Measurements from ENCODE around the gene HES4. TPM values are rescaled to one million over a fixed set of nuclear protein-coding genes. Genes with fewer than 3 reads are reported as not detected.

Gene HES4
- polyA plus RNA-seq, 1 of the 3 experiments (the other 2 are of a cell fraction), result 4.7 TPM

DNA sequence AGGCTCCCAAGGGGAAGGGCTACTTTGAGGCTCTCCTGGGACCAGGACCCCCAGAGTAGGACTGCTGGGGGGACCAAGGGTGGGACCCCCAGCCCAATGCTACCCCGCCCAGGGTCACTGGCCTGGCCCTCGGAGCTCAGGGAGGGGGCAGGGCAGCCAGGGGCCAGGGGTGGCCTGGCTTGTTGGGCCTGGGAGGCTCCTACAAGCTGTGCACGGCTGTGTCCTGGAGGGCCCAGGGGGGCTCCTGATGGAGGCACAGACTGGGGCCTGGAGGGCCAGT, 2.2 kb downstream of the HES4 start:
- no CpG with 5 or more reads among the region's 3 CpGs for WGBS (ENCODE audit: low lambda C conversion rate)
- H3K4me1 ChIP-seq (ENCODE audit: control insufficient read depth in 1 of 2, insufficient read depth in 2 of 2, low read depth in 1 of 2, low read length in 1 of 2), result peaks cover 0 to 11% of the 10 kb centered on the region in 2 experiments; a peak in 1 of 4 replicates
- H3K9me2 ChIP-seq, result no peaks in the 10 kb centered on the region
- H3F3A ChIP-seq (replicated peaks; ENCODE audit: insufficient read depth), result no peaks in the 10 kb centered on the region
- no peak overlapping the region for H3K27ac ChIP-seq (ENCODE audit: low read depth in 2 of 2, low read length in 1 of 2)
- H3K36me3 ChIP-seq (replicated peaks in 1 of 2; ENCODE audit: control insufficient read depth in 1 of 2, insufficient read depth in 2 of 2, low read length in 1 of 2), result no peaks in the 10 kb centered on the region
- TF ChIP-seq NFIC (IDR thresholded peaks at IDR 0.05; ENCODE audit: borderline replicate concordance) (no peak), FOXM1 (IDR thresholded peaks at IDR 0.05; ENCODE audit: low read depth) (no peak), POLR2AphosphoS5 (IDR thresholded peaks at IDR 0.05; ENCODE audit: low read depth, low read length) (no peak), EZH2phosphoT487 (IDR thresholded peaks at IDR 0.05; ENCODE audit: borderline replicate concordance, low read depth) (no peak)
- TF ChIP-seq, protein P1, sequence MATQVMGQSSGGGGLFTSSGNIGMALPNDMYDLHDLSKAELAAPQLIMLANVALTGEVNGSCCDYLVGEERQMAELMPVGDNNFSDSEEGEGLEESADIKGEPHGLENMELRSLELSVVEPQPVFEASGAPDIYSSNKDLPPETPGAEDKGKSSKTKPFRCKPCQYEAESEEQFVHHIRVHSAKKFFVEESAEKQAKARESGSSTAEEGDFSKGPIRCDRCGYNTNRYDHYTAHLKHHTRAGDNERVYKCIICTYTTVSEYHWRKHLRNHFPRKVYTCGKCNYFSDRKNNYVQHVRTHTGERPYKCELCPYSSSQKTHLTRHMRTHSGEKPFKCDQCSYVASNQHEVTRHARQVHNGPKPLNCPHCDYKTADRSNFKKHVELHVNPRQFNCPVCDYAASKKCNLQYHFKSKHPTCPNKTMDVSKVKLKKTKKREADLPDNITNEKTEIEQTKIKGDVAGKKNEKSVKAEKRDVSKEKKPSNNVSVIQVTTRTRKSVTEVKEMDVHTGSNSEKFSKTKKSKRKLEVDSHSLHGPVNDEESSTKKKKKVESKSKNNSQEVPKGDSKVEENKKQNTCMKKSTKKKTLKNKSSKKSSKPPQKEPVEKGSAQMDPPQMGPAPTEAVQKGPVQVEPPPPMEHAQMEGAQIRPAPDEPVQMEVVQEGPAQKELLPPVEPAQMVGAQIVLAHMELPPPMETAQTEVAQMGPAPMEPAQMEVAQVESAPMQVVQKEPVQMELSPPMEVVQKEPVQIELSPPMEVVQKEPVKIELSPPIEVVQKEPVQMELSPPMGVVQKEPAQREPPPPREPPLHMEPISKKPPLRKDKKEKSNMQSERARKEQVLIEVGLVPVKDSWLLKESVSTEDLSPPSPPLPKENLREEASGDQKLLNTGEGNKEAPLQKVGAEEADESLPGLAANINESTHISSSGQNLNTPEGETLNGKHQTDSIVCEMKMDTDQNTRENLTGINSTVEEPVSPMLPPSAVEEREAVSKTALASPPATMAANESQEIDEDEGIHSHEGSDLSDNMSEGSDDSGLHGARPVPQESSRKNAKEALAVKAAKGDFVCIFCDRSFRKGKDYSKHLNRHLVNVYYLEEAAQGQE (IDR thresholded peaks at IDR 0.05; ENCODE audit: low read depth, low read length), result no peak
- no peaks in the 10 kb centered on the region for H3K9me3 ChIP-seq
- no peak overlapping the region for H3K4me3 ChIP-seq (ENCODE audit: low read depth in 2 of 2, low read length in 1 of 2)
- H3K79me2 ChIP-seq (ENCODE audit: insufficient read depth), result no peaks in the 10 kb centered on the region
- CTCF ChIA-PET, result interaction anchor here (0.6 to 13.2 kb wide), 7 partner anchors 8 to 92 kb away, joined by 3 to 246 read pairs (median 4); partner anchors contain the start of gene PERM1
- H3K9ac ChIP-seq, result no peak overlapping the region
- peaks cover 12% of the 10 kb centered on the region; the same call in 1 of the 2 replicates for H3K27me3 ChIP-seq (ENCODE audit: insufficient read depth)
- POLR2A ChIA-PET, result no interaction called here
- H2AFZ ChIP-seq (ENCODE audit: low read depth), result no peak overlapping the region
- no peak overlapping the region for H3K4me2 ChIP-seq
- DNase-seq, result no peak
- H4K20me1 ChIP-seq (ENCODE audit: insufficient read depth), result no peaks in the 10 kb centered on the region

DNA sequence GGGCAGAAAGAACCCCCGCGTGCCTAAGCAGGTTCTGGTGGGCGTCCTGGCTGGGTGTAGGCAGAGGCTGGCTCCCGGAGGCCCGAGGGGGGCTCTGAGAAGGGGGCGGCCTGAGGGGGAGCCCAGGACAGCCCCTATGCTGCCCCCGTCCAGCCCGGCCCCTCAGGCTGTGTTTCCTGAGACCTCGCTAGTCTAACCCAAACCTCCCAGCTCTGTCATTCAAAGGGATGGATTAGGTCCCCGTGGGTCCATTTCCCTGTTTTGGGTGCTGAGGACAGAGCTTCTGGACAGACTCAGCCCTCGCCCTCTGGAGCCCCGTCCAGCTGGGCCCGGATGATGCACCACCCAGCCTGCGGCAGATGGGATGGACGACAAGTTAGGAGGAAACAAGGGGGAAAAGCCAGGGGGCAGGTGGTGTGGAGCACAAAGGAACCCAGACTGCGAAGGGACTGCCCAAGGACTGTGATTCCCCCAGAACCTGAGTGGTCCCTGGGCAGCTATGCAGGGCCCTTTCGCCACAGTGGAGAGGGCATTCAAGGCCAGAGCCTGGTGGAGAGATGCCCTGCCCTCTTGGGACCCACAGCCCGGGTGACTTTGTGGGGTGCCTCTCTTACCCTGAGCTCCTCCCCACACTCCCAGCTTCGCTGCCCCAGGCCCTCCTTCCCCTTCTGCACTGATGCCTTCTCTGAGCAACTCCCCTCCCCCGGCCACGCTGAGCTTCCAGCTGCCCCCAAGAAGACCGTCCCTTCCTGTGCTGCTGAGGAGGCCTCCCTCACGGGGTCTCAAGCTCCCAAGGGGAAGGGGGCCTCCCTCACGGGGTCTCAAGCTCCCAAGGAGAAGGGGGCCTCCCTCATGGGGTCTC, 2.8 kb downstream of the HES4 start:
- no peak overlapping the region for H2AFZ ChIP-seq (ENCODE audit: low read depth)
- TF ChIP-seq, protein P1 (IDR thresholded peaks at IDR 0.05; ENCODE audit: low read depth, low read length), result no peak
- no peak for TF ChIP-seq FOXM1 (IDR thresholded peaks at IDR 0.05; ENCODE audit: low read depth)
- TF ChIP-seq FOSL2 (IDR thresholded peaks at IDR 0.05; ENCODE audit: borderline replicate concordance, low read depth), result no peak
- no peak for TF ChIP-seq MAX (IDR thresholded peaks at IDR 0.05; ENCODE audit: low read depth)
- DNase-seq, result peak; percentile 42
- H3K79me2 ChIP-seq (ENCODE audit: insufficient read depth), result no peaks in the 10 kb centered on the region
- H3K9ac ChIP-seq, result no peak overlapping the region
- no peak overlapping the region for H3K27ac ChIP-seq (ENCODE audit: low read depth in 2 of 2, low read length in 1 of 2)
- peaks cover 12% of the 10 kb centered on the region; the same call in 1 of the 2 replicates for H3K27me3 ChIP-seq (ENCODE audit: insufficient read depth)
- no peaks in the 10 kb centered on the region for H4K20me1 ChIP-seq (ENCODE audit: insufficient read depth)
- H3F3A ChIP-seq (replicated peaks; ENCODE audit: insufficient read depth), result no peaks in the 10 kb centered on the region
- H3K9me2 ChIP-seq, result no peaks in the 10 kb centered on the region
- peaks cover under 1% of the 10 kb centered on the region; the same call in 1 of the 2 replicates for H3K9me3 ChIP-seq
- WGBS (ENCODE audit: low lambda C conversion rate), result 20% methylated on average over 9 of the region's 24 CpGs
- H3K4me2 ChIP-seq, result no peak overlapping the region
- ChIA-PET CTCF (interaction anchor here (1.0 to 13.2 kb wide), 6 partner anchors 14 to 67 kb away, joined by 3 to 246 read pairs (median 4); partner anchors contain the start of gene PERM1), POLR2A (no interaction called here)
- H3K36me3 ChIP-seq (replicated peaks in 1 of 2; ENCODE audit: control insufficient read depth in 1 of 2, insufficient read depth in 2 of 2, low read length in 1 of 2), result no peaks in the 10 kb centered on the region
- H3K4me3 ChIP-seq (ENCODE audit: low read depth in 2 of 2, low read length in 1 of 2), result no peak overlapping the region
- peaks cover 0 to 11% of the 10 kb centered on the region in 2 experiments; a peak in 1 of 4 replicates for H3K4me1 ChIP-seq (ENCODE audit: control insufficient read depth in 1 of 2, insufficient read depth in 2 of 2, low read depth in 1 of 2, low read length in 1 of 2)
